Left cardiac atrium (tissue), 4 donors: Measurements from ENCODE around the gene EYS. TPM values are rescaled to one million over a fixed set of nuclear protein-coding genes. Genes with fewer than 3 reads are reported as not detected.
A peak's percentile ranks its signal among the peaks of the same experiment; 100 is the strongest.

Experiments
- ATAC-seq, 2 donors: fragments of 200-7000 bp; cut with Tn5 transposase; one replicate each; pipeline ENCODE4 v1.9.1; 2020; ENCODE audit warnings: mild to moderate bottlenecking in 2 of 2, moderate library complexity in 2 of 2
- DNase-seq: peaks from one replicate; pipeline ENCODE4 v3.0.0-alpha.2; 2020
- intact Hi-C, 2 donors: fragments of 100-400 bp; cut with DNase I; formaldehyde crosslinking; loops; one replicate each; pipeline versions ENCODE4 v1.14.1 to v1.15.1; 2022 to 2023
- total RNA-seq, 2 donors: library from RNA; stranded (reverse); fragmentation: NEBNext Ultra II Directional; extraction: Animal tissue kit (Norgen Biotek cat#: 25700); gene quantifications; one replicate each; pipeline ENCODE4 v1.2.1, GENCODE V29; 2021
- donor health status: DM: no; HTN: yes; CAD: no.
- donor health status: DM: no; HTN: yes; CAD: no; lungs with severe emphysema.
- donor health status: DM: yes; HTN: yes; CAD: no.
- donor health status: Dilated cardiomyopathy.

The EYS gene
- total RNA-seq, 2 donors from 2014 or later, result 0.44 TPM; not detected in 1

GRCh38 chr6:63677282-63677681 is 2029.7 kb downstream of the EYS start:
- intact Hi-C loops, result no loop called here
- ATAC-seq, result peak; percentile 27 to 67
- no peak for DNase-seq

DNA sequence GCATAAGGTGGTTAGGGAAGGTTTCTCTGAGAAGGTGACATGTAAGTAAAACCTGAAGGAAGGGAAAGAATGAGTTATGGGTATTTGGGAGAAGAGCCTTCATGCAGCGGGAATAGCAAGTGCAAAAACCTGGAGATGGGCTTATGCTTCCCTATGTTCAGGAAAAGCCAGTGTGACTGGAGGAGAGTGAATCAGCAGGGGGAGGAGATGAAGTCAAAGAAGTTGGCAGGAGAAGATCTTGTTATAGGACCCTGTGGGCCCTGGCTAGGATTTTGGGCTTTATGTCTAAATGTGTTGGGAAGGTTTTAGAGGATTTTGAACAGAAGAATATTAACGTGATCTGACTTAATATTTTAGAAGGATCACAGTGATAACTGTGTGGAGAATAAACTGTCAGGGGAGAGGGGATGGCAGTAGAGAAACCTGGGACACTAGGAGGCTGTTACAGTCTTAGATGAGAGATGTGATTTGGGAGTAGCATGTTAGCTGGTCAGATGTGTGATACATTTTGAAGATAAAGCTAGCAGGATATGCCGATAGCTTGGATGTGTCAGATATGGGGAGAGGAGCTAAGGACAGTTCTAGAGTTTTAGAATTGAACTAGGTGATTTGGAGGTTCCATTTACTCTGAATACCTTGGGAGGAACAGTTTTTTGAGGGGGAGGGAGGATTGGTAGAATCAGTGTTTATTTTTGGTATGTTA is 2030.5 kb downstream of the EYS start:
- ATAC-seq, result peak in 1 of 2 donors; percentile 64
- intact Hi-C loops, result no loop called here
- no peak for DNase-seq

DNA sequence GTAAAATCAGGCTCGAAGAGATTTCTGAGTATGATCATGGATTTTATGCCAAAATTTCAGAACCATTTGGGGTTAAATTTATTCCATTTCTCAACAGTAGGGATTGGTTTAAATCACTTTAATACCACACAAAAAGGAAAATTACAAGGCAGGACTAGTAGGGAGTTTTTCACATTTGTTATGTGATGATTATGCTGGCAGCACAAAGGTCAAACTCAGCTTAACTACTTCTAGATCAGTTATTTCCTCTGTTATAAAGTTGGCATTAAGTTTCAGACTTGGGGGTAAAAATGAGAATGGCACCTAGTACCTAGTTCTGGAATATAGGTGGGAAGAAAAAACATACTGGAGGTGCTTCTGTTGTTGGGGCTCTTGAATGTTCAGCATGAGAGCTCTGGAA is 2031.9 kb downstream of the EYS start:
- intact Hi-C loops, result no loop called here
- ATAC-seq, result no peak
- no peak for DNase-seq

- no peak for ATAC-seq
- DNase-seq, result no peak
- intact Hi-C loops, result no loop called here
These were observed 2032.4 kb downstream of the EYS start for GRCh38 chr6:63674635-63675034.

GRCh38 chr6:63673692-63674091 is 2033.3 kb downstream of the EYS start:
- intact Hi-C loops, result no loop called here
- DNase-seq (no peak), ATAC-seq (no peak)

- ATAC-seq, result no peak
- DNase-seq, result no peak
- intact Hi-C loops, result no loop called here
These were observed 2034.4 kb downstream of the EYS start for GRCh38 chr6:63672582-63673129.

- ATAC-seq (no peak), DNase-seq (no peak)
- intact Hi-C loops, result no loop called here
These were observed 2035.8 kb downstream of the EYS start for GRCh38 chr6:63671098-63671754.
